ENCODE results near the gene ZNF804B. TPM values are rescaled to one million over a fixed set of nuclear protein-coding genes. Genes with fewer than 3 reads are reported as not detected.

Gene ZNF804B
- total RNA-seq, 1 experiment from 2014 or later: 0.04 TPM

GRCh38 chr7:88969167-88969566 lies 209.7 kb downstream of the ZNF804B start:
- no peaks in the 10 kb centered on the region for H3K4me1 ChIP-seq
- no peaks in the 10 kb centered on the region for H3K36me3 ChIP-seq
- no peak for DNase-seq
- no peak overlapping the region for H3K27ac ChIP-seq
- no peaks in the 10 kb centered on the region for H3K9me3 ChIP-seq (replicated peaks)
- H3K27me3 ChIP-seq: no peaks in the 10 kb centered on the region
- no peak overlapping the region for H3K4me3 ChIP-seq

GRCh38 chr7:88985295-88985694 lies 225.8 kb downstream of the ZNF804B start:
- no peak for DNase-seq
- H3K27me3 ChIP-seq: no peaks in the 10 kb centered on the region

GRCh38 chr7:89001306-89001705 lies 241.8 kb downstream of the ZNF804B start:
- Histone ChIP-seq H3K36me3 (no peaks in the 10 kb centered on the region), H3K27me3 (no peaks in the 10 kb centered on the region), H3K4me3 (no peak overlapping the region), H3K4me1 (no peaks in the 10 kb centered on the region), H3K27ac (no peak overlapping the region), H3K9me3 (replicated peaks) (no peaks in the 10 kb centered on the region)
- DNase-seq: no peak

More at GRCh38 chr7:88985295-88985694, 225.8 kb downstream of the ZNF804B start:
- Histone ChIP-seq H3K4me3 (no peak overlapping the region), H3K4me1 (no peaks in the 10 kb centered on the region), H3K9me3 (replicated peaks) (no peaks in the 10 kb centered on the region), H3K36me3 (no peaks in the 10 kb centered on the region), H3K27ac (no peak overlapping the region)

- no peaks in the 10 kb centered on the region for H3K27me3 ChIP-seq
- no peaks in the 10 kb centered on the region for H3K36me3 ChIP-seq
- no peak overlapping the region for H3K4me3 ChIP-seq
- DNase-seq: no peak
- H3K9me3 ChIP-seq (replicated peaks): no peaks in the 10 kb centered on the region
- H3K4me1 ChIP-seq: no peaks in the 10 kb centered on the region
- no peak overlapping the region for H3K27ac ChIP-seq
Measured at GRCh38 chr7:89002981-89003956, 243.8 kb downstream of the ZNF804B start.

GRCh38 chr7:89012016-89012415 lies 252.5 kb downstream of the ZNF804B start:
- H3K4me3 ChIP-seq: no peak overlapping the region
- H3K27ac ChIP-seq: no peak overlapping the region
- no peak for DNase-seq
- no peaks in the 10 kb centered on the region for H3K36me3 ChIP-seq
- no peaks in the 10 kb centered on the region for H3K27me3 ChIP-seq
- 0 out of 2 replicates have a peak, but pooled peaks cover 2% of the 10 kb centered on the region for H3K9me3 ChIP-seq (replicated peaks)
- H3K4me1 ChIP-seq: no peaks in the 10 kb centered on the region

GRCh38 chr7:89017695-89018094 lies 258.2 kb downstream of the ZNF804B start:
- no peaks in the 10 kb centered on the region for H3K4me1 ChIP-seq
- no peak for DNase-seq

GRCh38 chr7:89021741-89022140 lies 262.2 kb downstream of the ZNF804B start:
- no peak for DNase-seq
- Histone ChIP-seq H3K27ac (no peak overlapping the region), H3K9me3 (replicated peaks) (0 out of 2 replicates have a peak, but pooled peaks cover 4% of the 10 kb centered on the region)

More at GRCh38 chr7:89017695-89018094, 258.2 kb downstream of the ZNF804B start:
- Histone ChIP-seq H3K4me3 (no peak overlapping the region), H3K27me3 (no peaks in the 10 kb centered on the region), H3K36me3 (no peaks in the 10 kb centered on the region), H3K9me3 (replicated peaks) (0 out of 2 replicates have a peak, but pooled peaks cover 4% of the 10 kb centered on the region), H3K27ac (no peak overlapping the region)

DNA sequence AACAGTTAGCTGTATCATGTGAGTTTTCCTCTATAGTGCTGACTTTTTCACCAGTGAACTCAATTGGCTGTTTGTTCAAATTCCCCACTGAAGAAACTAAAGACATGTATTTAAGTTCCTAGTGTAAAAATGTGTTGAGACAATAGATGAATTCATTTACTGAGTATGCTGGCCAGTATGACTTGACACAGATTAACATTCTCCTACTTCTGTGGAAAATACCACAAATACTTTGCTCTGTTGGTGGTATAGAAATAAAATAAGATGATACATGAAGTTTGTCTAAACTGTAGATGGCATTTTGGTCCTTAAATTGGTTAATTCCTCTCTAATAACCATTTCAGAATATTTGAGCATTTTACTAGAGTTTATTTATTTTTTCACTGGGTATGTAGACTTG lies 263.7 kb downstream of the ZNF804B start:
- no peak overlapping the region for H3K4me3 ChIP-seq
- peak overlapping the region; percentile 41 for H3K27ac ChIP-seq
- no peaks in the 10 kb centered on the region for H3K36me3 ChIP-seq
- peak in 1 of 2 experiments; percentile 18 for DNase-seq
- no peaks in the 10 kb centered on the region for H3K27me3 ChIP-seq
- peaks cover 41% of the 10 kb centered on the region for H3K4me1 ChIP-seq
- H3K9me3 ChIP-seq (replicated peaks): 0 out of 2 replicates have a peak, but pooled peaks cover 4% of the 10 kb centered on the region

More at GRCh38 chr7:89021741-89022140, 262.2 kb downstream of the ZNF804B start:
- Histone ChIP-seq H3K4me3 (no peak overlapping the region), H3K36me3 (no peaks in the 10 kb centered on the region), H3K4me1 (peaks cover 33% of the 10 kb centered on the region), H3K27me3 (no peaks in the 10 kb centered on the region)

DNA sequence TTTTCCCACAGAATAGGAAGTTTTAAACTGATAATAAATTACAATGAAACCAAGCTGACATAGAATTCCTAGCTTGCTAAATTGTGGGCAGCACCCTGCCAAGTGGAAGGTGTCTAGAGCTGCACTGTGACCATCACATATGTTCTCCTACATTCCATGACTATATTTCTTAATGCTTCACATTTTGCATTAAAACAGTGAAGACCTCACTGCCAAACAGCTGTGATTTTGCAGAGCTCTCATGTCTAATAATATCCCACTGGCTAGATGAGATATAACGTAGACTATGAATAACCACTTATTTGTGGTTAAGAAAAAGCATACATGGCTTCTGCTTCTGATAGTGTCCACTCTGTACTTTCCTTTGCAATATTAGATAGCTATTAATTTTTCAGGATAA lies 264.4 kb downstream of the ZNF804B start:
- Histone ChIP-seq H3K27ac (peak overlapping the region; percentile 41), H3K27me3 (no peaks in the 10 kb centered on the region), H3K9me3 (replicated peaks) (no peaks in the 10 kb centered on the region), H3K36me3 (no peaks in the 10 kb centered on the region), H3K4me1 (peaks cover 46% of the 10 kb centered on the region), H3K4me3 (no peak overlapping the region)
- DNase-seq: peak; percentile 50 to 61

- Histone ChIP-seq H3K36me3 (no peaks in the 10 kb centered on the region), H3K27ac (no peak overlapping the region; the same call in 1 of the 2 replicates), H3K4me1 (peaks cover 59% of the 10 kb centered on the region), H3K27me3 (no peaks in the 10 kb centered on the region), H3K4me3 (no peak overlapping the region), H3K9me3 (replicated peaks) (no peaks in the 10 kb centered on the region)
- peak in 1 of 2 experiments; percentile 8 for DNase-seq
Measured at GRCh38 chr7:89027781-89028180, 268.3 kb downstream of the ZNF804B start.

- H3K27ac ChIP-seq: no peak overlapping the region; the same call in 1 of the 2 replicates
- H3K4me1 ChIP-seq: peaks cover 54% of the 10 kb centered on the region
- no peaks in the 10 kb centered on the region for H3K27me3 ChIP-seq
- peak in 1 of 2 experiments; percentile 45 for DNase-seq
- no peak overlapping the region for H3K4me3 ChIP-seq
- H3K36me3 ChIP-seq: no peaks in the 10 kb centered on the region
- H3K9me3 ChIP-seq (replicated peaks): no peaks in the 10 kb centered on the region
Measured at GRCh38 chr7:89028319-89028718, 268.8 kb downstream of the ZNF804B start.

DNA sequence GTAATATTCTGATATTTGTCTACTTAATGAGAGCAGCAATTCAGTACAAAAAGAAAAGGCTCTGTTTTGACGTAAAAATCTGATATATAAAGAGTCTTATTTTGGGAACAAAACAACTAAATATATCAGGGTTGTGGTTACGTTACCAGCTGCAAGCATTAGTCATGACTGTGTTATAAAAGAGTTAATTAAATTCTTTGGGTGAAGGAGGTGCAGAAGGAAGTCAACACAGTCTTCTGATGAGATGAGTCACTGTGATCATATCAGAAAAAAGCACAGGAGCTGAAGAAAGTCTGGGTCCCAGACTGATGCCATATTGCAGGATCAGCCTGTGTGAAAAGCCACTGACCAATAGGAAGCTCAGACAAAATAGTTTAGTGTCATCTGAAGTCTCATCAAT lies 270.4 kb downstream of the ZNF804B start:
- DNase-seq: peak in 1 of 2 experiments; percentile 24
- H3K9me3 ChIP-seq (replicated peaks): no peaks in the 10 kb centered on the region
- no peak overlapping the region for H3K4me3 ChIP-seq
- no peak overlapping the region for H3K27ac ChIP-seq
- no peaks in the 10 kb centered on the region for H3K36me3 ChIP-seq
- peaks cover 42% of the 10 kb centered on the region for H3K4me1 ChIP-seq
- no peaks in the 10 kb centered on the region for H3K27me3 ChIP-seq

GRCh38 chr7:89041240-89041639 lies 281.7 kb downstream of the ZNF804B start:
- no peaks in the 10 kb centered on the region for H3K4me1 ChIP-seq
- no peaks in the 10 kb centered on the region for H3K9me3 ChIP-seq (replicated peaks)
- no peak for DNase-seq
- H3K36me3 ChIP-seq: no peaks in the 10 kb centered on the region
- H3K27ac ChIP-seq: no peak overlapping the region
- no peaks in the 10 kb centered on the region for H3K27me3 ChIP-seq
- H3K4me3 ChIP-seq: no peak overlapping the region

DNA sequence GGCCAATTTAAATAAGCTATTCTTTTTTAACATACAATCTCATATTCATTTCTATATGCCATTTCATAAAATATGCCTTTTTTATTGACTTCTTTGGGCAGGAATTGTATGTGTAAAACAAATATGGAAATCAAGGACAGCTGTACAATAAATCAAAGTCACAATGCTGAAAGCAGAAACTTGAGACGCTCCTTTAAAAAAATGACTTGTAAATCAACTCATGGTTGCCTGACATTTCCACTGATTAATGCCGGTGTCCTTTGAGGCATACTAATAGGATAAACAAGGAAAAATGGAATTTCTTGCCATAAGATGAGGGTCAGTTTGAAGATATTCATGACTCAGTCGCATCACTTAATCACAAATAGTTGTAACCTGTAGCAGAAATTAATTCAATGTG lies 283.4 kb downstream of the ZNF804B start:
- Histone ChIP-seq H3K27me3 (no peaks in the 10 kb centered on the region), H3K4me3 (no peak overlapping the region), H3K27ac (no peak overlapping the region), H3K9me3 (replicated peaks) (no peaks in the 10 kb centered on the region), H3K36me3 (no peaks in the 10 kb centered on the region), H3K4me1 (no peaks in the 10 kb centered on the region)
- no peak for DNase-seq

GRCh38 chr7:89049043-89049442 lies 289.5 kb downstream of the ZNF804B start:
- DNase-seq: no peak
- Histone ChIP-seq H3K9me3 (replicated peaks) (no peaks in the 10 kb centered on the region), H3K4me1 (no peaks in the 10 kb centered on the region), H3K36me3 (no peaks in the 10 kb centered on the region), H3K27ac (no peak overlapping the region), H3K27me3 (no peaks in the 10 kb centered on the region), H3K4me3 (no peak overlapping the region)

All from SJCRH30 (cell line).